Measurements from ENCODE around the gene MACROD2.

DNA sequence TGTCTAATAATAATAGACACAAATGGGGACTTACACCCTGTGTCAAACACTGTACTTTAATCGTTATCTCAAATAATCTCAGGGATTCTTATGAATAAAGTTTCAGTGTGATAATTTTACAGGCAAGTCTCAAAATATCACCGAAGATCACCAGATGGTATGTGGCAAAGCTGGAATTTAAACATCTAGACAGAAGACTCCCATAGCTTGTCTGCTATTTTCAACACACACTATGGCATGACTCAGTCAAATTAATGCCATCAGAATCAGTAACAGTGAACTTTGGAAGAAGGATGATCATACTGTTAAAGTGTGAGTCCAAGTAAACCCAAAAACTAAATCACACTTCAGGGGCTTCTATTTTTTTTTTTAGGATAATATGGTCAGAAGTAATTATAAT lies 1209.7 kb downstream of the MACROD2 start:
- no peak for TF ChIP-seq YY1 (IDR thresholded peaks at IDR 0.05)
- TF ChIP-seq, protein P1, sequence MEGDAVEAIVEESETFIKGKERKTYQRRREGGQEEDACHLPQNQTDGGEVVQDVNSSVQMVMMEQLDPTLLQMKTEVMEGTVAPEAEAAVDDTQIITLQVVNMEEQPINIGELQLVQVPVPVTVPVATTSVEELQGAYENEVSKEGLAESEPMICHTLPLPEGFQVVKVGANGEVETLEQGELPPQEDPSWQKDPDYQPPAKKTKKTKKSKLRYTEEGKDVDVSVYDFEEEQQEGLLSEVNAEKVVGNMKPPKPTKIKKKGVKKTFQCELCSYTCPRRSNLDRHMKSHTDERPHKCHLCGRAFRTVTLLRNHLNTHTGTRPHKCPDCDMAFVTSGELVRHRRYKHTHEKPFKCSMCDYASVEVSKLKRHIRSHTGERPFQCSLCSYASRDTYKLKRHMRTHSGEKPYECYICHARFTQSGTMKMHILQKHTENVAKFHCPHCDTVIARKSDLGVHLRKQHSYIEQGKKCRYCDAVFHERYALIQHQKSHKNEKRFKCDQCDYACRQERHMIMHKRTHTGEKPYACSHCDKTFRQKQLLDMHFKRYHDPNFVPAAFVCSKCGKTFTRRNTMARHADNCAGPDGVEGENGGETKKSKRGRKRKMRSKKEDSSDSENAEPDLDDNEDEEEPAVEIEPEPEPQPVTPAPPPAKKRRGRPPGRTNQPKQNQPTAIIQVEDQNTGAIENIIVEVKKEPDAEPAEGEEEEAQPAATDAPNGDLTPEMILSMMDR (IDR thresholded peaks at IDR 0.05; ENCODE audit: low read depth, low read length, missing input control) = no peak
- TF ChIP-seq TAF1 (conservative IDR thresholded peaks at IDR 0.05) = no peak
- TF ChIP-seq, protein P2, sequence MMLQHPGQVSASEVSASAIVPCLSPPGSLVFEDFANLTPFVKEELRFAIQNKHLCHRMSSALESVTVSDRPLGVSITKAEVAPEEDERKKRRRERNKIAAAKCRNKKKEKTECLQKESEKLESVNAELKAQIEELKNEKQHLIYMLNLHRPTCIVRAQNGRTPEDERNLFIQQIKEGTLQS (IDR thresholded peaks at IDR 0.05) = no peak
- TF ChIP-seq, protein P3, sequence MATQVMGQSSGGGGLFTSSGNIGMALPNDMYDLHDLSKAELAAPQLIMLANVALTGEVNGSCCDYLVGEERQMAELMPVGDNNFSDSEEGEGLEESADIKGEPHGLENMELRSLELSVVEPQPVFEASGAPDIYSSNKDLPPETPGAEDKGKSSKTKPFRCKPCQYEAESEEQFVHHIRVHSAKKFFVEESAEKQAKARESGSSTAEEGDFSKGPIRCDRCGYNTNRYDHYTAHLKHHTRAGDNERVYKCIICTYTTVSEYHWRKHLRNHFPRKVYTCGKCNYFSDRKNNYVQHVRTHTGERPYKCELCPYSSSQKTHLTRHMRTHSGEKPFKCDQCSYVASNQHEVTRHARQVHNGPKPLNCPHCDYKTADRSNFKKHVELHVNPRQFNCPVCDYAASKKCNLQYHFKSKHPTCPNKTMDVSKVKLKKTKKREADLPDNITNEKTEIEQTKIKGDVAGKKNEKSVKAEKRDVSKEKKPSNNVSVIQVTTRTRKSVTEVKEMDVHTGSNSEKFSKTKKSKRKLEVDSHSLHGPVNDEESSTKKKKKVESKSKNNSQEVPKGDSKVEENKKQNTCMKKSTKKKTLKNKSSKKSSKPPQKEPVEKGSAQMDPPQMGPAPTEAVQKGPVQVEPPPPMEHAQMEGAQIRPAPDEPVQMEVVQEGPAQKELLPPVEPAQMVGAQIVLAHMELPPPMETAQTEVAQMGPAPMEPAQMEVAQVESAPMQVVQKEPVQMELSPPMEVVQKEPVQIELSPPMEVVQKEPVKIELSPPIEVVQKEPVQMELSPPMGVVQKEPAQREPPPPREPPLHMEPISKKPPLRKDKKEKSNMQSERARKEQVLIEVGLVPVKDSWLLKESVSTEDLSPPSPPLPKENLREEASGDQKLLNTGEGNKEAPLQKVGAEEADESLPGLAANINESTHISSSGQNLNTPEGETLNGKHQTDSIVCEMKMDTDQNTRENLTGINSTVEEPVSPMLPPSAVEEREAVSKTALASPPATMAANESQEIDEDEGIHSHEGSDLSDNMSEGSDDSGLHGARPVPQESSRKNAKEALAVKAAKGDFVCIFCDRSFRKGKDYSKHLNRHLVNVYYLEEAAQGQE (IDR thresholded peaks at IDR 0.05) = no peak
- TF ChIP-seq JUND (IDR thresholded peaks at IDR 0.05) = no peak
- TF ChIP-seq RAD21 (IDR thresholded peaks at IDR 0.05) = no peak
- TF ChIP-seq RXRA (IDR thresholded peaks at IDR 0.05) = no peak
- TF ChIP-seq SP1 (IDR thresholded peaks at IDR 0.05) = no peak
- TF ChIP-seq, protein P4, sequence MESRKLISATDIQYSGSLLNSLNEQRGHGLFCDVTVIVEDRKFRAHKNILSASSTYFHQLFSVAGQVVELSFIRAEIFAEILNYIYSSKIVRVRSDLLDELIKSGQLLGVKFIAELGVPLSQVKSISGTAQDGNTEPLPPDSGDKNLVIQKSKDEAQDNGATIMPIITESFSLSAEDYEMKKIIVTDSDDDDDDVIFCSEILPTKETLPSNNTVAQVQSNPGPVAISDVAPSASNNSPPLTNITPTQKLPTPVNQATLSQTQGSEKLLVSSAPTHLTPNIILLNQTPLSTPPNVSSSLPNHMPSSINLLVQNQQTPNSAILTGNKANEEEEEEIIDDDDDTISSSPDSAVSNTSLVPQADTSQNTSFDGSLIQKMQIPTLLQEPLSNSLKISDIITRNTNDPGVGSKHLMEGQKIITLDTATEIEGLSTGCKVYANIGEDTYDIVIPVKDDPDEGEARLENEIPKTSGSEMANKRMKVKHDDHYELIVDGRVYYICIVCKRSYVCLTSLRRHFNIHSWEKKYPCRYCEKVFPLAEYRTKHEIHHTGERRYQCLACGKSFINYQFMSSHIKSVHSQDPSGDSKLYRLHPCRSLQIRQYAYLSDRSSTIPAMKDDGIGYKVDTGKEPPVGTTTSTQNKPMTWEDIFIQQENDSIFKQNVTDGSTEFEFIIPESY (IDR thresholded peaks at IDR 0.05) = no peak

Measured in liver (tissue), 3 donors.